IMR-90 (cell line): ENCODE measurements around the gene AHCYL2. TPM values are rescaled to one million over a fixed set of nuclear protein-coding genes. Genes with fewer than 3 reads are reported as not detected.

Source experiments
- ATAC-seq: fragments of 200-7000 bp; cut with Tn5 transposase; 2 replicates; pipeline ENCODE4 v1.9.1; 2020; ENCODE audit warnings: low read depth, mild to moderate bottlenecking, moderate library complexity
- BruUV-seq: library from RNA; stranded (reverse); fragments of 400-500 nt; replicated peaks from 2 replicates; lab custom pipeline; 2021; lab: Mats Ljungman, UMichigan
- CTCF ChIA-PET: fragments of 300-600 bp; formaldehyde crosslinking; extraction: SDS; loops from one replicate; lab custom pipeline; 2021; ENCODE audit warnings: antibody characterized with exemption; lab: Yijun Ruan, JAX
- POLR2A ChIA-PET: fragments of 300-600 bp; sonication (Branson Sonifier 250); formaldehyde crosslinking; loops from one replicate; lab custom pipeline; 2022; ENCODE audit warnings: antibody characterized with exemption; ENCODE audit not compliant: unreplicated experiment; lab: Charles Lee
- DNase-seq: peaks from one replicate; pipeline ENCODE4 v3.0.0; 2013
- H2AFZ ChIP-seq: replicated peaks from 2 replicates; pipeline ENCODE3; 2013; ENCODE audit warnings: low read length, mild to moderate bottlenecking; ENCODE audit not compliant: poor library complexity
- H2AK5ac ChIP-seq: 2 replicates; pipeline ENCODE4 v1.6.1; 2013; ENCODE audit warnings: low read depth, low read length, inconsistent platforms
- H2AK9ac ChIP-seq: replicated peaks from 2 replicates; pipeline ENCODE3; 2013; ENCODE audit warnings: mild to moderate bottlenecking, low read depth, low read length, moderate library complexity; ENCODE audit not compliant: poor library complexity
- H2BK120ac ChIP-seq: 2 replicates; pipeline ENCODE4 v1.6.1; 2013; ENCODE audit warnings: low read depth, low read length, inconsistent platforms
- H2BK15ac ChIP-seq: 3 replicates; pipeline ENCODE4 v1.6.1; 2013; ENCODE audit warnings: low read depth, low read length, inconsistent platforms
- H2BK20ac ChIP-seq: 2 replicates; pipeline ENCODE4 v1.6.1; 2013; ENCODE audit warnings: low read depth, mild to moderate bottlenecking, inconsistent platforms, low read length, moderate library complexity
- H2BK5ac ChIP-seq: 2 replicates; pipeline ENCODE4 v1.6.1; 2013; ENCODE audit warnings: mild to moderate bottlenecking, low read depth, low read length, inconsistent platforms; ENCODE audit not compliant: poor library complexity, severe bottlenecking
- H3K14ac ChIP-seq: replicated peaks from 2 replicates; pipeline ENCODE4 v1.6.1; 2013; ENCODE audit warnings: low read depth, low read length, inconsistent platforms
- H3K18ac ChIP-seq: 2 replicates; pipeline ENCODE4 v1.6.1; 2013; ENCODE audit warnings: low read depth, low read length, control low read depth
- H3K23ac ChIP-seq: 2 replicates; pipeline ENCODE4 v1.6.1; 2013; ENCODE audit warnings: low read depth, low read length, inconsistent platforms
- H3K27ac ChIP-seq: 2 replicates; pipeline ENCODE4 v1.5.1; 2013; ENCODE audit warnings: mild to moderate bottlenecking, control low read depth, low read length; ENCODE audit not compliant: insufficient read depth
- H3K27me3 ChIP-seq: 2 replicates; pipeline ENCODE4 v1.6.1; 2013; ENCODE audit warnings: low read length; ENCODE audit not compliant: control insufficient read depth, insufficient read depth
- H3K36me3 ChIP-seq: 2 replicates; pipeline ENCODE4 v1.6.1; 2013; ENCODE audit warnings: low read length, mixed read lengths; ENCODE audit not compliant: control insufficient read depth, insufficient read depth
- H3K4ac ChIP-seq: 2 replicates; pipeline ENCODE4 v1.6.1; 2013; ENCODE audit warnings: low read depth, low read length, inconsistent platforms
- H3K4me1 ChIP-seq: 2 replicates; pipeline ENCODE4 v1.6.1; 2013; ENCODE audit warnings: low read length, mixed read lengths; ENCODE audit not compliant: control insufficient read depth, insufficient read depth
- H3K4me2 ChIP-seq: 2 replicates; pipeline ENCODE4 v1.6.1; 2013; ENCODE audit warnings: low read depth, mild to moderate bottlenecking, control low read depth, low read length, moderate library complexity
- H3K4me3 ChIP-seq: 2 replicates; pipeline ENCODE4 v1.5.1; 2013; ENCODE audit warnings: low read depth, mild to moderate bottlenecking, control low read depth, low read length, moderate library complexity; ENCODE audit not compliant: insufficient read depth
- H3K56ac ChIP-seq: 2 replicates; pipeline ENCODE4 v1.6.1; 2013; ENCODE audit warnings: low read length, inconsistent platforms; ENCODE audit not compliant: insufficient read depth; ENCODE audit errors: extremely low read depth
- H3K79me1 ChIP-seq, 2 experiments: 2 replicates each; pipeline ENCODE4 v1.6.1; 2013; ENCODE audit warnings: low read length in 2 of 2, inconsistent platforms in 1 of 2, low read depth in 1 of 2
- H3K9ac ChIP-seq: 2 replicates; pipeline ENCODE4 v1.6.1; 2013; ENCODE audit warnings: low read depth, low read length, control low read depth
- H3K9me1 ChIP-seq: 2 replicates; pipeline ENCODE4 v1.6.1; 2013; ENCODE audit warnings: low read length, inconsistent platforms; ENCODE audit not compliant: insufficient read depth
- H3K9me3 ChIP-seq: 2 replicates; pipeline ENCODE4 v1.6.1; 2013; ENCODE audit warnings: low read length; ENCODE audit not compliant: control insufficient read depth, insufficient read depth
- H4K20me1 ChIP-seq: 2 replicates; pipeline ENCODE4 v1.6.1; 2013; ENCODE audit warnings: low read length, inconsistent platforms; ENCODE audit not compliant: insufficient read depth
- H4K5ac ChIP-seq: 2 replicates; pipeline ENCODE4 v1.6.1; 2013; ENCODE audit warnings: mild to moderate bottlenecking, low read depth, low read length, control low read depth
- H4K8ac ChIP-seq, 2 experiments: 2 replicates each; pipeline ENCODE4 v1.6.1; 2013; ENCODE audit warnings: low read depth in 2 of 2, low read length in 2 of 2, control low read depth in 1 of 2, inconsistent platforms in 1 of 2
- H4K91ac ChIP-seq: 2 replicates; pipeline ENCODE4 v1.6.1; 2013; ENCODE audit warnings: low read depth, low read length, inconsistent platforms; ENCODE audit not compliant: insufficient read depth
- FOS ChIP-seq: fragments of 150-350 bp; IDR thresholded peaks from 2 replicates; pipeline ENCODE4 v1.6.1; 2016; ENCODE audit warnings: low read depth, low read length
- WGBS, 2 experiments: methylation state at CpG; one replicate each; pipeline versions ENCODE4 v1.1.5 to v1.1.7; 2013; ENCODE audit warnings: missing lambda C conversion rate in 2 of 2; ENCODE audit not compliant: insufficient read length in 1 of 2; ENCODE audit errors: extremely low coverage in 2 of 2; 5-methylcytosine and 5-hydroxymethylcytosine counted together
- dilution Hi-C: fragments of 300-500 bp; cut with HindIII; formaldehyde crosslinking; loops from one replicate; pipeline ENCODE4 v1.14.3; 2018; ENCODE audit warnings: low sequenced_read_pairs; ENCODE audit not compliant: unreplicated experiment
- in situ Hi-C: fragments of 300-500 bp; cut with MboI; formaldehyde crosslinking; loops from 3 replicates; pipeline ENCODE4 v1.14.3; 2019; ENCODE audit warnings: low sequenced_read_pairs, inconsistent platforms, mixed read lengths
- intact Hi-C: fragments of 100-400 bp; cut with micrococcal nuclease; formaldehyde crosslinking; loops from 2 replicates; pipeline ENCODE4 v1.10.0; 2022
- polyA plus RNA-seq, 3 experiments: library from polyadenylated mRNA; depleted of rRNA; stranded (reverse); fragments of >200 nt; gene quantifications; 2 replicates each; pipeline ENCODE4 v1.2.3, GENCODE V29; 2012; ENCODE audit warnings: low replicate concordance in 1 of 3
- total RNA-seq: library from RNA; depleted of rRNA; stranded (reverse); fragments of >200 nt; gene quantifications from 2 replicates; pipeline ENCODE4 v1.2.3, GENCODE V29; 2012

Gene AHCYL2
- total and polyA plus RNA-seq, 2 of the 4 experiments (the other 2 are of a cell fraction): 5.7 to 7.6 TPM

GRCh38 chr7:129421717-129422250 is 197.0 kb downstream of the AHCYL2 start:
- no peak for ATAC-seq
- dilution Hi-C loops: no loop called here
- Histone ChIP-seq H3K23ac (no peak overlapping the region), H2AFZ (no peak overlapping the region), H3K18ac (no peak overlapping the region), H2BK5ac (no peak overlapping the region), H4K5ac (no peak overlapping the region), H3K27ac (no peak overlapping the region), H2BK15ac (no peak overlapping the region), H3K4me1 (no peaks in the 10 kb centered on the region), H3K9me1 (no peaks in the 10 kb centered on the region), H2AK9ac (no peak overlapping the region), H3K9me3 (no peaks in the 10 kb centered on the region), H3K4me2 (no peak overlapping the region), H2AK5ac (no peak overlapping the region), H4K91ac (no peak overlapping the region), H4K8ac (no peak overlapping the region), H2BK20ac (no peak overlapping the region), H3K4me3 (no peak overlapping the region), H3K79me1 (no peaks in the 10 kb centered on the region), H3K9ac (no peak overlapping the region), H3K14ac (no peak overlapping the region), H3K27me3 (no peaks in the 10 kb centered on the region), H3K36me3 (peaks cover 1% of the 10 kb centered on the region; the same call in 1 of the 2 replicates), H2BK120ac (no peak overlapping the region), H4K20me1 (no peaks in the 10 kb centered on the region), H3K4ac (no peak overlapping the region), H3K56ac (no peak overlapping the region)
- intact Hi-C loops: no loop called here
- in situ Hi-C loops: no loop called here
- no CpG with 5 or more reads among the region's 2 CpGs for WGBS, 2 experiments
- DNase-seq: no peak
- ChIA-PET CTCF (interaction anchor here (0.6 to 0.7 kb wide), 2 partner anchors 12 to 316 kb away, joined by 3 read pairs; no protein-coding TSS in a partner anchor), POLR2A (no interaction called here)
- no peak for TF ChIP-seq FOS
- no TSS peak for BruUV-seq
